ENCODE results near the gene DUSP5. TPM values are rescaled to one million over a fixed set of nuclear protein-coding genes. Genes with fewer than 3 reads are reported as not detected.
"Not testable (repeated sequence)": the region's sequence is repeated elsewhere in the genome, so short reads cannot be mapped to it uniquely, and the experiment has no call there.

The DUSP5 gene
- total RNA-seq, 1 experiment from 2014 or later = 14.2 TPM

DNA sequence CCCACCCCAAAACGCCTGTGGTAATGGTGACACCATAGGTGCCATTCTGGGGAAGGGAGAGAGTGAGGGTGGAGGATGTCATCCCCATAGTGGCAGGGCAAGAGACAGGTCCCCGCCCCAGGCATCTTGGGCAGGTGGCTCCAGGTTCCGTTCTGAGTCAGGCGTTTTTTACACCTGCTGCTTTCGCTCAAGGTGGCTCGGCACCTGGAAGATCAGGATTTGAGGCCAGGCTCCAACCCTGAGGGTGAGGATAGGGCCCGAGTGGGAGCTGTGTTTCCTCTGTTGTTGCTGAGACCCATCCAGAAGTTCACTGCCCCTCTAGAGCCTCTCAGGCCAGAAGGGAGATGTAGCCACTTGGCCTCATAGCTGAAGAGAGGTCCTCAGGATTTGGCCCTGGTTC, 36.6 kb upstream of the DUSP5 start:
- Histone ChIP-seq H3K79me2 (ENCODE audit: low read depth) (peaks cover 9% of the 10 kb centered on the region; the same call in 1 of the 2 replicates), H3K9me2 (ENCODE audit: insufficient read depth) (no peaks in the 10 kb centered on the region), H3K9me3 (ENCODE audit: insufficient read depth, low read depth) (no peaks in the 10 kb centered on the region), H3K27me3 (ENCODE audit: insufficient read depth, low read depth) (no peaks in the 10 kb centered on the region), H3K27ac (peak overlapping the region; percentile 87), H3K36me3 (ENCODE audit: low read depth) (no peaks in the 10 kb centered on the region), H3K4me3 (no peak overlapping the region), H3K4me1 (replicated peaks; ENCODE audit: insufficient read depth) (peaks cover 57% of the 10 kb centered on the region), H2AFZ (no peak overlapping the region), H4K20me1 (ENCODE audit: insufficient read depth) (no peaks in the 10 kb centered on the region), H3K4me2 (peak overlapping the region; percentile 80), H3F3A (ENCODE audit: insufficient read depth, low read depth) (peaks cover 35% of the 10 kb centered on the region)
- DNase-seq = peak in 1 of 2 experiments; percentile 56
- no TSS peak for BruUV-seq (replicated peaks)
- TF ChIP-seq CTCF (conservative IDR thresholded peaks at IDR 0.05) = no peak
- TF ChIP-seq EZH2 (IDR thresholded peaks at IDR 0.05; ENCODE audit: low read depth) = no peak
- ChIA-PET CTCF (no interaction called here), POLR2A (ENCODE audit: unreplicated experiment) (interaction anchor here (0.6 to 0.7 kb wide), 3 partner anchors 16 to 123 kb away, joined by 3 to 6 read pairs (median 4); no protein-coding TSS in a partner anchor)
- intact Hi-C loops (cut with micrococcal nuclease; ENCODE audit: unreplicated experiment) = loop anchor here (2.0 kb wide), 1 partner anchor 62 kb away; no protein-coding TSS in a partner anchor

DNA sequence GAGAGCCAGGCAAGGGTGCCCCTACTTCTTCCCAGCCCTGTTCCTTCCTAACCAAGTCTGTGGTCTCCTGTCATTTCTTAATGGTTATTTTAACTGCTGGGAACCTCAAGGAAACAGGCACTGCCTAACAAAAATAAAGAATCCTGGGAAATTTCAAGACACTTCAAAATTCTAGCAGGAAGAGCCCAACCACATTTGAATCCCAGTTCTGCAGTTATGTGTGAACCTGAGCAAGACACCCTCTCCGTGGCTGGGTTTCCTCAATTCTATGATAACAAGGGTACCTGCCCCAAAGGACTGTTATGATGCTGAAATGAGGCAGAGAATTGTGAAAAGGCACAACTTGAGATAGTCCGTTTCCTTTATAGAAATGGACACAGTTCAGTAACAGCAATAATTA, 36.2 kb upstream of the DUSP5 start:
- ChIA-PET CTCF (no interaction called here), POLR2A (ENCODE audit: unreplicated experiment) (no interaction called here)
- no TSS peak for BruUV-seq (replicated peaks)
- Histone ChIP-seq H3F3A (ENCODE audit: insufficient read depth, low read depth) (peaks cover 31% of the 10 kb centered on the region), H3K4me3 (no peak overlapping the region), H3K4me1 (replicated peaks; ENCODE audit: insufficient read depth) (peaks cover 53% of the 10 kb centered on the region), H3K27me3 (ENCODE audit: insufficient read depth, low read depth) (no peaks in the 10 kb centered on the region), H3K9me3 (ENCODE audit: insufficient read depth, low read depth) (no peaks in the 10 kb centered on the region), H3K27ac (peak overlapping the region; percentile 87), H4K20me1 (ENCODE audit: insufficient read depth) (no peaks in the 10 kb centered on the region), H3K9me2 (ENCODE audit: insufficient read depth) (no peaks in the 10 kb centered on the region), H3K36me3 (ENCODE audit: low read depth) (no peaks in the 10 kb centered on the region), H2AFZ (no peak overlapping the region), H3K79me2 (ENCODE audit: low read depth) (peaks cover 9% of the 10 kb centered on the region; the same call in 1 of the 2 replicates), H3K4me2 (peak overlapping the region; percentile 80; the same call in 1 of the 2 replicates)
- intact Hi-C loops (cut with micrococcal nuclease; ENCODE audit: unreplicated experiment) = loop anchor here (2.0 kb wide), 1 partner anchor 63 kb away; no protein-coding TSS in a partner anchor
- no peak for TF ChIP-seq EZH2 (IDR thresholded peaks at IDR 0.05; ENCODE audit: low read depth)
- no peak for TF ChIP-seq CTCF (conservative IDR thresholded peaks at IDR 0.05)
- no peak for DNase-seq

DNA sequence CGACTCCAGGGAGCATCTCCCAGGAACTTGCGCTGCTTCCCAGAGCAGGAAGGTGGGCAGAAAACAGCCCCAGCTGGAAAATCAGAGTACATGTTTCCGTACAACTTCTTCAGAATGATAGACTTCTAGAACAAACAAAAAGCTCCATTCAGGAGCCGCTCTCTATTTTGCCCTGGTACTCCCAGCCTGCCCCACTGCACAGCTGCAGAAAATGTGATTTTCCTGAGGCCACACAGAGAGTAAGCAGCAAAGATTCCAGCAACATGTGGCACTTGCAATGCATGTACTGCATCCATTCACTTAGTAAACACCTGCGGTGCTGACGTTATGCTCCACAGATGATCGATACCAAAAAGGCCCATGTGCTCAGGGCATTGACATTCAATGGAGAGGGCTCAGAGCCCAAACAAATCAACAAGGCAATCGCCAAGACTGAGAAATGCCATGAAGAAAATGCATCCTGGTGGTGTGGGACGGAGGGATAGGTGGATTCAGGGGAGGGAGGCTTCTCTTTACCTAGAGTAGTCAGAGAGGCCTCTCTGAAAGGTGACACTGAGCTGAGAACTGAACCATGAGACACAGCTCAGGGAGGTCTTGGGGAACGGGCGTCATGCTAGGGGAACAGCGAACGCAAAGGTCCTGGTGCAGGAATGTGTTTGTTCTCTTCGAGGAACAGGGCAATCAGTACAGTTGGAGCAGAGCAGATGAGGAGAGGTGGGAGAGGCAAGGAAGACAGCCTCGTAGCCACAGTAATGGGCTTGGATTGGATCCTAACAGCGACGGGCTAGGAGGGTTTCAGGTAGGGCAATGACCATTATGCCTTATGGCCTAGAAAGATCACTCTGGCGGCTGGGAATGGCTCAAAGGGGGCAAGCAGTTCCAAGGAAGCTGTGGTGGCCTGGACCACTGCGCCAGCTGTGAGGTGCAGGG, 35.3 kb upstream of the DUSP5 start:
- no peak overlapping the region for H2AFZ ChIP-seq
- no TSS peak for BruUV-seq (replicated peaks)
- H3K36me3 ChIP-seq (ENCODE audit: low read depth) = no peaks in the 10 kb centered on the region
- no peaks in the 10 kb centered on the region for H3K9me3 ChIP-seq (ENCODE audit: insufficient read depth, low read depth)
- no peaks in the 10 kb centered on the region for H4K20me1 ChIP-seq (ENCODE audit: insufficient read depth)
- TF ChIP-seq CTCF (conservative IDR thresholded peaks at IDR 0.05) = no peak
- ChIA-PET CTCF (no interaction called here), POLR2A (ENCODE audit: unreplicated experiment) (no interaction called here)
- no peak for DNase-seq
- peaks cover 24% of the 10 kb centered on the region; the same call in 1 of the 2 replicates for H3F3A ChIP-seq (ENCODE audit: insufficient read depth, low read depth)
- H3K27ac ChIP-seq = no peak overlapping the region
- H3K4me1 ChIP-seq (replicated peaks; ENCODE audit: insufficient read depth) = peaks cover 46% of the 10 kb centered on the region
- intact Hi-C loops (cut with micrococcal nuclease; ENCODE audit: unreplicated experiment) = no loop called here
- peaks cover 9% of the 10 kb centered on the region; the same call in 1 of the 2 replicates for H3K79me2 ChIP-seq (ENCODE audit: low read depth)
- no peak overlapping the region for H3K4me2 ChIP-seq
- no peak overlapping the region for H3K4me3 ChIP-seq
- H3K9me2 ChIP-seq (ENCODE audit: insufficient read depth) = no peaks in the 10 kb centered on the region
- no peaks in the 10 kb centered on the region for H3K27me3 ChIP-seq (ENCODE audit: insufficient read depth, low read depth)

- H4K20me1 ChIP-seq (ENCODE audit: insufficient read depth); H3K79me2 ChIP-seq (ENCODE audit: low read depth); H2AFZ ChIP-seq; H3K4me1 ChIP-seq (replicated peaks; ENCODE audit: insufficient read depth); H3K27ac ChIP-seq; H3K36me3 ChIP-seq (ENCODE audit: low read depth); BruUV-seq (replicated peaks); POLR2A ChIA-PET (ENCODE audit: unreplicated experiment); DNase-seq; H3K9me2 ChIP-seq (ENCODE audit: insufficient read depth); H3F3A ChIP-seq (ENCODE audit: insufficient read depth, low read depth); CTCF ChIA-PET; H3K4me3 ChIP-seq; intact Hi-C loops (cut with micrococcal nuclease; ENCODE audit: unreplicated experiment); H3K4me2 ChIP-seq; H3K27me3 ChIP-seq (ENCODE audit: insufficient read depth, low read depth); H3K9me3 ChIP-seq (ENCODE audit: insufficient read depth, low read depth): not testable (repeated sequence)
These were observed 29.4 kb upstream of the DUSP5 start for GRCh38 chr10:110468258-110468657.

- BruUV-seq (replicated peaks); intact Hi-C loops (cut with micrococcal nuclease; ENCODE audit: unreplicated experiment); H3K27ac ChIP-seq; H2AFZ ChIP-seq; H3K9me2 ChIP-seq (ENCODE audit: insufficient read depth); H3K79me2 ChIP-seq (ENCODE audit: low read depth); H3K4me2 ChIP-seq; H3F3A ChIP-seq (ENCODE audit: insufficient read depth, low read depth); H3K4me3 ChIP-seq; CTCF ChIA-PET; H3K4me1 ChIP-seq (replicated peaks; ENCODE audit: insufficient read depth); H4K20me1 ChIP-seq (ENCODE audit: insufficient read depth); H3K36me3 ChIP-seq (ENCODE audit: low read depth); H3K27me3 ChIP-seq (ENCODE audit: insufficient read depth, low read depth); H3K9me3 ChIP-seq (ENCODE audit: insufficient read depth, low read depth); DNase-seq; POLR2A ChIA-PET (ENCODE audit: unreplicated experiment): not testable (repeated sequence)
These were observed 27.2 kb upstream of the DUSP5 start for GRCh38 chr10:110470541-110470940.

All from PC-9 (cell line).